H9 (cell line): ENCODE measurements around the gene L3MBTL4. TPM values are rescaled to one million over a fixed set of nuclear protein-coding genes. Genes with fewer than 3 reads are reported as not detected.

ENCODE experiments used
- DNase-seq: peaks from one replicate; pipeline ENCODE4 v3.0.0-alpha.2; 2017
- H2AFZ ChIP-seq: one replicate; pipeline ENCODE4 v1.6.1; 2013; ENCODE audit warnings: mild to moderate bottlenecking, low read length, control low read depth, moderate library complexity
- H2AK5ac ChIP-seq: 2 replicates; pipeline ENCODE4 v1.6.1; 2013; ENCODE audit warnings: low read length, control low read depth, mixed read lengths; ENCODE audit not compliant: insufficient read length
- H2BK120ac ChIP-seq: one replicate; pipeline ENCODE4 v1.6.1; 2013; ENCODE audit warnings: low read depth, mild to moderate bottlenecking, low read length, control low read depth, inconsistent platforms; ENCODE audit not compliant: poor library complexity, severe bottlenecking
- H2BK12ac ChIP-seq: 2 replicates; pipeline ENCODE4 v1.6.1; 2013; ENCODE audit warnings: low read length, control low read depth, mixed read lengths, low read depth; ENCODE audit not compliant: insufficient read length
- H2BK15ac ChIP-seq: 2 replicates; pipeline ENCODE4 v1.6.1; 2013; ENCODE audit warnings: low read depth, low read length, control low read depth
- H2BK20ac ChIP-seq: one replicate; pipeline ENCODE4 v1.6.1; 2013; ENCODE audit warnings: low read depth, mild to moderate bottlenecking, low read length, control low read depth, inconsistent platforms; ENCODE audit not compliant: poor library complexity, severe bottlenecking
- H2BK5ac ChIP-seq: 2 replicates; pipeline ENCODE4 v1.6.1; 2013; ENCODE audit warnings: low read length, control low read depth, mixed read lengths; ENCODE audit not compliant: insufficient read length
- H3K14ac ChIP-seq: 2 replicates; pipeline ENCODE4 v1.6.1; 2013; ENCODE audit warnings: low read length, control low read depth; ENCODE audit not compliant: insufficient read depth
- H3K18ac ChIP-seq: 2 replicates; pipeline ENCODE4 v1.6.1; 2013; ENCODE audit warnings: low read depth, mild to moderate bottlenecking, mixed read lengths, low read length, control low read depth; ENCODE audit not compliant: insufficient read length
- H3K23ac ChIP-seq: 2 replicates; pipeline ENCODE4 v1.6.1; 2013; ENCODE audit warnings: low read length, control low read depth, mixed read lengths, low read depth; ENCODE audit not compliant: insufficient read length
- H3K23me2 ChIP-seq: 2 replicates; pipeline ENCODE4 v1.6.1; 2013; ENCODE audit warnings: low read depth, mild to moderate bottlenecking, mixed read lengths, low read length, control low read depth; ENCODE audit not compliant: insufficient read length, poor library complexity, severe bottlenecking
- H3K27ac ChIP-seq: 2 replicates; pipeline ENCODE4 v1.5.1; 2013; ENCODE audit warnings: low read length, control low read depth, mixed read lengths, low read depth; ENCODE audit not compliant: insufficient read length
- H3K27me3 ChIP-seq: 2 replicates; pipeline ENCODE4 v1.6.1; 2013; ENCODE audit warnings: low read length, control low read depth, inconsistent platforms; ENCODE audit not compliant: insufficient read depth
- H3K4ac ChIP-seq: 2 replicates; pipeline ENCODE4 v1.6.1; 2013; ENCODE audit warnings: low read depth, mild to moderate bottlenecking, control low read depth, inconsistent platforms, low read length, moderate library complexity
- H3K4me1 ChIP-seq: 2 replicates; pipeline ENCODE4 v1.6.1; 2013; ENCODE audit warnings: low read length, control low read depth, inconsistent platforms; ENCODE audit not compliant: insufficient read depth
- H3K4me2 ChIP-seq: 2 replicates; pipeline ENCODE4 v1.6.1; 2013; ENCODE audit warnings: low read length, control low read depth, mixed read lengths; ENCODE audit not compliant: insufficient read length, insufficient read depth
- H3K56ac ChIP-seq: 2 replicates; pipeline ENCODE4 v1.6.1; 2013; ENCODE audit warnings: low read depth, mild to moderate bottlenecking, mixed read lengths, low read length, control low read depth; ENCODE audit not compliant: insufficient read length
- H3K79me1 ChIP-seq: 2 replicates; pipeline ENCODE4 v1.6.1; 2013; ENCODE audit warnings: low read depth, mild to moderate bottlenecking, moderate library complexity, low read length, control low read depth, inconsistent platforms; ENCODE audit not compliant: insufficient read depth, poor library complexity, severe bottlenecking
- H3K79me2 ChIP-seq: 2 replicates; pipeline ENCODE4 v1.6.1; 2013; ENCODE audit warnings: low read length, control low read depth, inconsistent platforms; ENCODE audit not compliant: insufficient read depth
- H3K9ac ChIP-seq: 2 replicates; pipeline ENCODE4 v1.6.1; 2013; ENCODE audit warnings: low read length, control low read depth, mixed read lengths; ENCODE audit not compliant: insufficient read length; ENCODE audit errors: extremely low read depth
- H3K9me3 ChIP-seq: one replicate; pipeline ENCODE4 v1.6.1; 2013; ENCODE audit warnings: low read depth, low read length, inconsistent platforms; ENCODE audit not compliant: control insufficient read depth
- H3T11ph ChIP-seq: one replicate; pipeline ENCODE4 v1.6.1; 2013; ENCODE audit warnings: mild to moderate bottlenecking, low read length, control low read depth, inconsistent platforms
- H4K20me1 ChIP-seq: one replicate; pipeline ENCODE4 v1.6.1; 2013; ENCODE audit not compliant: control insufficient read depth, insufficient read length, insufficient read depth
- H4K5ac ChIP-seq: 2 replicates; pipeline ENCODE4 v1.6.1; 2013; ENCODE audit warnings: low read depth, mild to moderate bottlenecking, mixed read lengths, low read length, control low read depth; ENCODE audit not compliant: insufficient read length
- H4K8ac ChIP-seq: replicated peaks from 2 replicates; pipeline ENCODE4 v1.6.1; 2013; ENCODE audit warnings: low read length, control low read depth, mixed read lengths, low read depth; ENCODE audit not compliant: insufficient read length
- H4K91ac ChIP-seq: 2 replicates; pipeline ENCODE4 v1.6.1; 2013; ENCODE audit warnings: low read depth, mild to moderate bottlenecking, moderate library complexity, mixed read lengths, low read length, control low read depth; ENCODE audit not compliant: insufficient read length
- H3K27ac Mint-ChIP-seq, 3 experiments: 2 replicates in 2 of 3; 3 replicates in 1 of 3; pipeline ENCODE4 v1.8.0; 2020 to 2021; ENCODE audit warnings: mixed read lengths in 3 of 3, mild to moderate bottlenecking in 1 of 3, moderate library complexity in 1 of 3
- H3K27me3 Mint-ChIP-seq: 2 replicates; pipeline ENCODE4 v1.8.0; 2021; ENCODE audit warnings: low read depth, mild to moderate bottlenecking, moderate library complexity, mixed read lengths
- H3K36me3 Mint-ChIP-seq, 3 experiments: 2 replicates in 2 of 3; 3 replicates in 1 of 3; pipeline ENCODE4 v1.8.0; 2020 to 2021; ENCODE audit warnings: low read depth in 3 of 3, mixed read lengths in 3 of 3; ENCODE audit not compliant: insufficient read depth in 1 of 3
- H3K4me1 Mint-ChIP-seq, 2 experiments: 2 replicates each; pipeline ENCODE4 v1.8.0; 2020; ENCODE audit warnings: mixed read lengths in 2 of 2
- H3K4me3 Mint-ChIP-seq, 2 experiments: 2 replicates in 1 of 2; 3 replicates in 1 of 2; pipeline ENCODE4 v1.8.0; 2020 to 2021; ENCODE audit warnings: mild to moderate bottlenecking in 2 of 2, mixed read lengths in 2 of 2, moderate library complexity in 1 of 2
- H3K9me3 Mint-ChIP-seq, 2 experiments: 2 replicates in 1 of 2; 3 replicates in 1 of 2; pipeline ENCODE4 v1.8.0; 2020; ENCODE audit warnings: mild to moderate bottlenecking in 2 of 2, mixed read lengths in 2 of 2, moderate library complexity in 1 of 2
- CTCF ChIP-seq: fragments of 200-600 bp; sonication (generic); conservative IDR thresholded peaks from 3 replicates; pipeline ENCODE4 v1.8.0; 2021; ENCODE audit warnings: antibody characterized with exemption, mild to moderate bottlenecking
- WGBS: extraction: QIAGEN DNeasy Blood & Tissue Kit; methylation state at CpG from one replicate; pipeline ENCODE4 v1.1.7; 2013; ENCODE audit warnings: missing lambda C conversion rate, low lambda C conversion rate, mixed read lengths; ENCODE audit not compliant: insufficient read length; ENCODE audit errors: extremely low coverage; 5-methylcytosine and 5-hydroxymethylcytosine counted together
- total RNA-seq: library from RNA; stranded (reverse); gene quantifications from 2 replicates; pipeline ENCODE4 v1.2.1, GENCODE V29; 2021

L3MBTL4 gene
- total RNA-seq, 1 experiment from 2014 or later: 1.9 TPM

GRCh38 chr18:6111726-6112125 lies 303.0 kb downstream of the L3MBTL4 start:
- WGBS: no CpG with 5 or more reads among the region's 3 CpGs
- no peak overlapping the region for H3K4ac ChIP-seq
- H2BK12ac ChIP-seq: no peak overlapping the region
- H3K4me1 Mint-ChIP-seq: no peaks in the 10 kb centered on the region
- no peaks in the 10 kb centered on the region for H4K20me1 ChIP-seq
- no peak overlapping the region for H3K27ac ChIP-seq
- no peak overlapping the region for H4K8ac ChIP-seq
- no peak overlapping the region for H3K9ac ChIP-seq
- no peaks in the 10 kb centered on the region for H3K79me1 ChIP-seq
- TF ChIP-seq CTCF: no peak
- no peaks in the 10 kb centered on the region for H3K79me2 ChIP-seq
- no peak overlapping the region for H3T11ph ChIP-seq
- H3K4me2 ChIP-seq: no peak overlapping the region
- H3K56ac ChIP-seq: no peak overlapping the region
- no peak overlapping the region for H2BK5ac ChIP-seq
- H3K4me1 ChIP-seq: no peaks in the 10 kb centered on the region
- H3K4me3 Mint-ChIP-seq: no peak overlapping the region
- no peaks in the 10 kb centered on the region for H3K9me3 ChIP-seq
- H4K5ac ChIP-seq: no peak overlapping the region
- H2AK5ac ChIP-seq: no peak overlapping the region
- no peak overlapping the region for H3K18ac ChIP-seq
- H2BK120ac ChIP-seq: no peak overlapping the region
- no peak overlapping the region for H4K91ac ChIP-seq
- no peak overlapping the region for H3K27ac Mint-ChIP-seq
- H3K14ac ChIP-seq: no peak overlapping the region
- no peak for DNase-seq
- H3K36me3 Mint-ChIP-seq: no peaks in the 10 kb centered on the region
- no peaks in the 10 kb centered on the region for H3K9me3 Mint-ChIP-seq
- no peak overlapping the region for H3K23ac ChIP-seq
- H3K27me3 ChIP-seq: no peaks in the 10 kb centered on the region
- H2AFZ ChIP-seq: no peak overlapping the region
- no peak overlapping the region for H2BK20ac ChIP-seq
- no peaks in the 10 kb centered on the region for H3K27me3 Mint-ChIP-seq
- H2BK15ac ChIP-seq: no peak overlapping the region
- no peaks in the 10 kb centered on the region for H3K23me2 ChIP-seq
